OCI-LY7 (cell line): ENCODE results near the gene LRP1B. TPM values are rescaled to one million over a fixed set of nuclear protein-coding genes. Genes with fewer than 3 reads are reported as not detected.

Experiments
- BruUV-seq: library from RNA; stranded (reverse); fragments of 400-500 nt; replicated peaks from 2 replicates; lab custom pipeline; 2021; lab: Mats Ljungman, UMichigan
- CTCF ChIA-PET: fragments of 300-600 bp; sonication (Branson Sonifier 250); formaldehyde crosslinking; loops from one replicate; lab custom pipeline; 2022; ENCODE audit warnings: antibody characterized with exemption; ENCODE audit not compliant: unreplicated experiment; lab: Charles Lee
- POLR2A ChIA-PET: fragments of 300-600 bp; sonication (Branson Sonifier 250); formaldehyde crosslinking; loops from one replicate; lab custom pipeline; 2022; ENCODE audit warnings: antibody characterized with exemption; lab: Charles Lee
- DNase-seq: peaks from one replicate; pipeline ENCODE4 v3.0.0-alpha.2; 2015; ENCODE audit warnings: low spot score
- H2AFZ ChIP-seq: fragments of 200-600 bp; sonication (generic), shearing (Covaris generic); 2 replicates; pipeline ENCODE4 v1.6.1; 2014; ENCODE audit warnings: mild to moderate bottlenecking, antibody characterized with exemption, low read length, moderate library complexity
- H3K27ac ChIP-seq: fragments of 200-600 bp; sonication (generic); 2 replicates; pipeline ENCODE4 v1.5.1; 2014; ENCODE audit warnings: mixed run types, low read depth, mild to moderate bottlenecking, moderate library complexity, low read length, inconsistent platforms; ENCODE audit not compliant: poor library complexity, severe bottlenecking
- H3K36me3 ChIP-seq: fragments of 200-600 bp; sonication (generic); 2 replicates; pipeline ENCODE4 v1.6.1; 2014; ENCODE audit warnings: mild to moderate bottlenecking, antibody characterized with exemption, low read length, moderate library complexity, mixed read lengths; ENCODE audit not compliant: insufficient read depth
- H3K4me1 ChIP-seq: fragments of 200-600 bp; sonication (generic); 2 replicates; pipeline ENCODE4 v1.5.1; 2014; ENCODE audit warnings: mild to moderate bottlenecking, low read length; ENCODE audit not compliant: insufficient read depth, poor library complexity, severe bottlenecking
- H3K4me2 ChIP-seq: fragments of 200-600 bp; sonication (generic); 2 replicates; pipeline ENCODE4 v1.6.1; 2014; ENCODE audit warnings: mild to moderate bottlenecking, low read length
- H3K4me3 ChIP-seq: fragments of 200-600 bp; sonication (generic); 2 replicates; pipeline ENCODE4 v1.5.1; 2014; ENCODE audit warnings: mild to moderate bottlenecking, low read depth, low read length; ENCODE audit not compliant: poor library complexity, severe bottlenecking
- H3K79me2 ChIP-seq: fragments of 200-600 bp; sonication (generic); 2 replicates; pipeline ENCODE4 v1.6.1; 2016; ENCODE audit warnings: low read depth, mild to moderate bottlenecking, low read length, moderate library complexity, mixed read lengths; ENCODE audit not compliant: insufficient read depth
- H3K9me2 ChIP-seq: fragments of 200-600 bp; sonication (generic); 2 replicates; pipeline ENCODE4 v1.6.1; 2016; ENCODE audit warnings: mild to moderate bottlenecking, low read length, mixed read lengths; ENCODE audit not compliant: insufficient read depth
- H3K9me3 ChIP-seq: fragments of 200-600 bp; sonication (generic); 2 replicates; pipeline ENCODE4 v1.6.1; 2014; ENCODE audit warnings: mild to moderate bottlenecking, mixed run types, low read length, mixed read lengths
- H4K20me1 ChIP-seq: fragments of 200-600 bp; sonication (generic); 2 replicates; pipeline ENCODE4 v1.6.1; 2014; ENCODE audit warnings: mild to moderate bottlenecking, antibody characterized with exemption, low read length, moderate library complexity, mixed read lengths; ENCODE audit not compliant: insufficient read depth
- CTCF ChIP-seq: fragments of 200-600 bp; sonication (generic); conservative IDR thresholded peaks from 2 replicates; pipeline ENCODE4 v1.5.1; 2014; ENCODE audit warnings: mild to moderate bottlenecking, antibody characterized with exemption, low read length, moderate library complexity, mixed read lengths
- EZH2phosphoT487 ChIP-seq: fragments of 200-600 bp; sonication (generic); IDR thresholded peaks from 2 replicates; pipeline ENCODE4 v1.6.1; 2018; ENCODE audit warnings: low read depth, borderline replicate concordance, mild to moderate bottlenecking, mixed run types, antibody characterized with exemption, low read length, moderate library complexity, mixed read lengths
- intact Hi-C: fragments of 100-400 bp; cut with micrococcal nuclease; formaldehyde crosslinking; loops from one replicate; pipeline ENCODE4 v1.10.0; 2022; ENCODE audit not compliant: unreplicated experiment
- total RNA-seq, 2 experiments: library from RNA; depleted of rRNA in 1 of 2; stranded (reverse); fragments of >200 nt in 1 of 2; shearing (Covaris generic) in 1 of 2; gene quantifications; 2 replicates each; pipeline ENCODE4 v1.2.3, GENCODE V29; 2014 to 2022

LRP1B gene
- total RNA-seq, 2 experiments from 2014 or later = not detected

GRCh38 chr2:140942284-140942683 lies 1188.5 kb downstream of the LRP1B start:
- ChIA-PET POLR2A (interaction anchor here (1.4 kb wide), 1 partner anchor 11 kb away, joined by 3 read pairs; no protein-coding TSS in a partner anchor), CTCF (no interaction called here)
- H3K79me2 ChIP-seq = no peaks in the 10 kb centered on the region
- H4K20me1 ChIP-seq = no peaks in the 10 kb centered on the region
- H3K4me2 ChIP-seq = no peak overlapping the region
- no peaks in the 10 kb centered on the region for H3K9me3 ChIP-seq
- no peak for DNase-seq
- intact Hi-C loops = no loop called here
- H3K4me1 ChIP-seq = no peaks in the 10 kb centered on the region
- TF ChIP-seq CTCF (no peak), EZH2phosphoT487 (no peak)
- H3K9me2 ChIP-seq = no peaks in the 10 kb centered on the region
- H3K4me3 ChIP-seq = no peak overlapping the region
- no TSS peak for BruUV-seq
- H2AFZ ChIP-seq = no peak overlapping the region
- H3K27ac ChIP-seq = no peak overlapping the region
- H3K36me3 ChIP-seq = no peaks in the 10 kb centered on the region

- intact Hi-C loops = no loop called here
- H4K20me1 ChIP-seq = no peaks in the 10 kb centered on the region
- H3K4me1 ChIP-seq = no peaks in the 10 kb centered on the region
- no peak overlapping the region for H3K27ac ChIP-seq
- DNase-seq = no peak
- no peak overlapping the region for H2AFZ ChIP-seq
- ChIA-PET POLR2A (no interaction called here), CTCF (no interaction called here)
- BruUV-seq = no TSS peak
- H3K4me2 ChIP-seq = no peak overlapping the region
- H3K79me2 ChIP-seq = no peaks in the 10 kb centered on the region
- no peak overlapping the region for H3K4me3 ChIP-seq
- H3K36me3 ChIP-seq = no peaks in the 10 kb centered on the region
- TF ChIP-seq CTCF (no peak), EZH2phosphoT487 (no peak)
- no peaks in the 10 kb centered on the region for H3K9me2 ChIP-seq
- no peaks in the 10 kb centered on the region for H3K9me3 ChIP-seq
Measured at GRCh38 chr2:140929849-140930248, 1201.0 kb downstream of the LRP1B start.

GRCh38 chr2:140918426-140918825 lies 1212.4 kb downstream of the LRP1B start:
- no peak overlapping the region for H3K4me3 ChIP-seq
- no peaks in the 10 kb centered on the region for H4K20me1 ChIP-seq
- TF ChIP-seq EZH2phosphoT487 = no peak
- TF ChIP-seq CTCF = no peak

More at GRCh38 chr2:140918426-140918825, 1212.4 kb downstream of the LRP1B start:
- Histone ChIP-seq H3K36me3 (no peaks in the 10 kb centered on the region), H3K9me2 (no peaks in the 10 kb centered on the region), H3K4me1 (no peaks in the 10 kb centered on the region), H3K79me2 (no peaks in the 10 kb centered on the region), H3K4me2 (no peak overlapping the region), H2AFZ (no peak overlapping the region), H3K9me3 (no peaks in the 10 kb centered on the region), H3K27ac (no peak overlapping the region)
- DNase-seq = no peak
- BruUV-seq = no TSS peak
- ChIA-PET CTCF (no interaction called here), POLR2A (no interaction called here)
- intact Hi-C loops = no loop called here
